ENCODE measurements around the gene BTG3. TPM values are rescaled to one million over a fixed set of nuclear protein-coding genes. Genes with fewer than 3 reads are reported as not detected.

The BTG3 gene
- total RNA-seq, 3 donors from 2014 or later, result 34.1 to 60.0 (median 55.6) TPM

DNA sequence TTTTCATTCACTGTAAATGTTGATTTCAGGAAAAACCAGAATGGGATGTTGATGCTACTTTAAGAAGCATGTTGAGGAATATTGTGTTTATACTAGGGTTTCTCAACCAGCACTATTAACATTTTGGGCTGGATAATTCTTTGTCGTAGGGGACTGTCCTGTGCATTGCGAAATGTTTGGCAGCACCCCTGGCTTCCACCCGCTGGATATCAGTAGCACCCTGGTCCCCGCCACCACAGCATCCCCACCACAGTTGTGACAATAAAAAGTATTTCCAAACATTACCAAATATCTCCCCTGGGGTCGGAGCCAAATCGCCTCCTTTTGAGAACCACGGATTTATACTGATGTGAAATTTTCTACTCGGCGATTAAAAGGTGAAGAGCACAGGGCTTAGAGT, 41.9 kb downstream of the BTG3 start:
- TF ChIP-seq POLR2AphosphoS5 (IDR thresholded peaks at IDR 0.05) (no peak), CTCF (IDR thresholded peaks at IDR 0.05) (no peak), POLR2A (IDR thresholded peaks at IDR 0.05) (no peak)
- no peak for DNase-seq (ENCODE audit: low spot score in 2 of 2)
- Histone ChIP-seq H3K4me3 (no peak overlapping the region), H3K9me3 (no peaks in the 10 kb centered on the region), H3K27me3 (no peaks in the 10 kb centered on the region), H3K36me3 (no peaks in the 10 kb centered on the region), H3K27ac (no peak overlapping the region), H3K4me1 (no peaks in the 10 kb centered on the region)
- intact Hi-C loops (cut with DNase I; ENCODE audit: low total_unique reads), result no loop called here

- H3K4me1 ChIP-seq, result no peaks in the 10 kb centered on the region
- intact Hi-C loops (cut with DNase I; ENCODE audit: low total_unique reads), result no loop called here
- H3K4me3 ChIP-seq, result no peak overlapping the region
- no peak for DNase-seq (ENCODE audit: low spot score in 2 of 2)
- H3K36me3 ChIP-seq, result no peaks in the 10 kb centered on the region
- H3K27me3 ChIP-seq, result no peaks in the 10 kb centered on the region
- H3K27ac ChIP-seq, result no peak overlapping the region
- H3K9me3 ChIP-seq, result no peaks in the 10 kb centered on the region
- TF ChIP-seq POLR2A (IDR thresholded peaks at IDR 0.05) (no peak), CTCF (IDR thresholded peaks at IDR 0.05) (no peak), POLR2AphosphoS5 (IDR thresholded peaks at IDR 0.05) (no peak)
Observed at GRCh38 chr21:17560377-17561025, 52.2 kb downstream of the BTG3 start.

- intact Hi-C loops (cut with DNase I; ENCODE audit: low total_unique reads), result no loop called here
- Histone ChIP-seq H3K4me1 (no peaks in the 10 kb centered on the region), H3K27ac (no peak overlapping the region), H3K27me3 (no peaks in the 10 kb centered on the region), H3K4me3 (no peak overlapping the region), H3K36me3 (no peaks in the 10 kb centered on the region), H3K9me3 (no peaks in the 10 kb centered on the region)
- TF ChIP-seq POLR2AphosphoS5 (IDR thresholded peaks at IDR 0.05), result no peak
- TF ChIP-seq CTCF (IDR thresholded peaks at IDR 0.05), result no peak
- no peak for TF ChIP-seq POLR2A (IDR thresholded peaks at IDR 0.05)
- DNase-seq (ENCODE audit: low spot score in 2 of 2), result no peak
Observed at GRCh38 chr21:17554679-17555465, 57.8 kb downstream of the BTG3 start.

DNA sequence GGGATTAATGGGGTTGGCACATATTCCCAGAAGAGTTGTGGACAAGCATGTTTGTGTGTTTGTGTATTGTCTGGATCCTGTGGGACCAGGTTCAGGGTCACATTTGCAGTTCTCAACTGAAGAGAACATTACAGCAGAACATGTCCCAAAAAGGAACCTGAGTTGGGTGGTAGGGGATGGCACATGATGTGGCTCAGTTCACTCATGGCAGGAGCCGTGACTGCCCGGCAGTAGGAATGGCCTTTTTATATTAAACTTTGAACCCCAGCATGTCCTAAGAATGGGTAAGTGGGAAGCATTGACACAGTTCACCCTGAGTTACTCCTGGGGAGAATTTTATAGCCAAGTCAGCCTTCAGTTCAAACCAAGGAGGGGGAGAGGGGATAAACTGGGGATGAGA, 58.6 kb downstream of the BTG3 start:
- Histone ChIP-seq H3K27ac (no peak overlapping the region), H3K27me3 (no peaks in the 10 kb centered on the region), H3K9me3 (no peaks in the 10 kb centered on the region), H3K4me3 (no peak overlapping the region), H3K4me1 (no peaks in the 10 kb centered on the region), H3K36me3 (no peaks in the 10 kb centered on the region)
- intact Hi-C loops (cut with DNase I; ENCODE audit: low total_unique reads), result no loop called here
- DNase-seq (ENCODE audit: low spot score in 2 of 2), result no peak
- no peak for TF ChIP-seq POLR2AphosphoS5 (IDR thresholded peaks at IDR 0.05)

- TF ChIP-seq CTCF (IDR thresholded peaks at IDR 0.05), result no peak
- no peak for TF ChIP-seq POLR2AphosphoS5 (IDR thresholded peaks at IDR 0.05)
- no peak for TF ChIP-seq POLR2A (IDR thresholded peaks at IDR 0.05)
- intact Hi-C loops (cut with DNase I; ENCODE audit: low total_unique reads), result no loop called here
- Histone ChIP-seq H3K27ac (no peak overlapping the region), H3K27me3 (no peaks in the 10 kb centered on the region), H3K9me3 (no peaks in the 10 kb centered on the region), H3K4me1 (no peaks in the 10 kb centered on the region), H3K4me3 (no peak overlapping the region), H3K36me3 (no peaks in the 10 kb centered on the region)
- no peak for DNase-seq (ENCODE audit: low spot score in 2 of 2)
Observed at GRCh38 chr21:17552410-17552809, 60.3 kb downstream of the BTG3 start.
